Progenitor cell of endocrine pancreas (in vitro differentiated cells): ENCODE results near the gene LIPG. TPM values are rescaled to one million over a fixed set of nuclear protein-coding genes. Genes with fewer than 3 reads are reported as not detected.
"Not testable (repeated sequence)": the region's sequence is repeated elsewhere in the genome, so short reads cannot be mapped to it uniquely, and the experiment has no call there.

ENCODE experiments used
- DNase-seq: peaks from one replicate; pipeline ENCODE4 v3.0.0; 2021; ENCODE audit warnings: low spot score; ENCODE audit not compliant: unreplicated experiment
- H3K27ac Mint-ChIP-seq: 2 replicates; pipeline ENCODE4 v1.8.0; 2021; ENCODE audit warnings: mild to moderate bottlenecking, moderate library complexity, mixed read lengths
- H3K27me3 Mint-ChIP-seq: 2 replicates; pipeline ENCODE4 v1.8.0; 2021; ENCODE audit warnings: mixed read lengths
- H3K36me3 Mint-ChIP-seq: 2 replicates; pipeline ENCODE4 v1.8.0; 2022; ENCODE audit warnings: mixed read lengths; ENCODE audit not compliant: insufficient read depth
- H3K4me1 Mint-ChIP-seq: 2 replicates; pipeline ENCODE4 v1.8.0; 2021; ENCODE audit warnings: low read depth, mixed read lengths
- H3K4me3 Mint-ChIP-seq: 2 replicates; pipeline ENCODE4 v1.8.0; 2021; ENCODE audit warnings: low read depth, mild to moderate bottlenecking, moderate library complexity, mixed read lengths
- H3K9me3 Mint-ChIP-seq: 2 replicates; pipeline ENCODE4 v1.8.0; 2021; ENCODE audit warnings: low read depth, mixed read lengths
- total RNA-seq: library from RNA; stranded (reverse); gene quantifications from 2 replicates; pipeline ENCODE4 v1.2.1, GENCODE V29; 2021
- TF ChIP-seq, protein P1 (sequence below): fragments of 200-600 bp; sonication (generic); IDR thresholded peaks from one replicate; pipeline ENCODE4 v1.5.0; 2021; ENCODE audit warnings: antibody characterized with exemption, mild to moderate bottlenecking; ENCODE audit not compliant: unreplicated experiment

The LIPG gene
- total RNA-seq, 1 donor from 2014 or later = 34.4 TPM

DNA sequence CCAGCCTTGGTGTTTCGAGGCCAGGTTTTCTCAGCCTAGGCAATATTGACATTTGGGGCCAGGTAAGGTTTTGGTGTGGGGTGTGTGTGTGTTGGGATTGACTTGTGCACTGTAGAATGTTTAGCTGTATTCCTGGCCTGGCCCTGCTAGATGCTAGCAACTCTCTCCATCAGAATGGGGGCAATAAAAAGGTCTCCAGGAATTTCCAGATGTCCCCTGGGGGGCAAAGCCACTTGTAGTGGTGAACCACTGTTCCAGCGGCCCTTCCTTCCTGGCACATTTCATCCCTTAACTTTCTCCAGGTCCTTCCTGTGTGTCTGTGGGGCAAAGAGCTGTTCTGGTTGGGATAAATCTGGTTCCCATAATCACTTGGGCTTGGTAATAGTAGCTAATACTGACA, 12.0 kb downstream of the LIPG start:
- no peak overlapping the region for H3K4me3 Mint-ChIP-seq
- H3K27ac Mint-ChIP-seq = peak overlapping the region; percentile 92
- no peaks in the 10 kb centered on the region for H3K9me3 Mint-ChIP-seq
- H3K36me3 Mint-ChIP-seq = peaks cover 18% of the 10 kb centered on the region
- peaks cover 21% of the 10 kb centered on the region for H3K4me1 Mint-ChIP-seq
- H3K27me3 Mint-ChIP-seq = no peaks in the 10 kb centered on the region
- TF ChIP-seq, protein P1, sequence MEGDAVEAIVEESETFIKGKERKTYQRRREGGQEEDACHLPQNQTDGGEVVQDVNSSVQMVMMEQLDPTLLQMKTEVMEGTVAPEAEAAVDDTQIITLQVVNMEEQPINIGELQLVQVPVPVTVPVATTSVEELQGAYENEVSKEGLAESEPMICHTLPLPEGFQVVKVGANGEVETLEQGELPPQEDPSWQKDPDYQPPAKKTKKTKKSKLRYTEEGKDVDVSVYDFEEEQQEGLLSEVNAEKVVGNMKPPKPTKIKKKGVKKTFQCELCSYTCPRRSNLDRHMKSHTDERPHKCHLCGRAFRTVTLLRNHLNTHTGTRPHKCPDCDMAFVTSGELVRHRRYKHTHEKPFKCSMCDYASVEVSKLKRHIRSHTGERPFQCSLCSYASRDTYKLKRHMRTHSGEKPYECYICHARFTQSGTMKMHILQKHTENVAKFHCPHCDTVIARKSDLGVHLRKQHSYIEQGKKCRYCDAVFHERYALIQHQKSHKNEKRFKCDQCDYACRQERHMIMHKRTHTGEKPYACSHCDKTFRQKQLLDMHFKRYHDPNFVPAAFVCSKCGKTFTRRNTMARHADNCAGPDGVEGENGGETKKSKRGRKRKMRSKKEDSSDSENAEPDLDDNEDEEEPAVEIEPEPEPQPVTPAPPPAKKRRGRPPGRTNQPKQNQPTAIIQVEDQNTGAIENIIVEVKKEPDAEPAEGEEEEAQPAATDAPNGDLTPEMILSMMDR = no peak
- no peak for DNase-seq

- Mint-ChIP-seq H3K27ac (peak overlapping the region; percentile 59), H3K36me3 (peaks cover 22% of the 10 kb centered on the region)
- not testable (repeated sequence) for H3K4me1 Mint-ChIP-seq, DNase-seq, H3K27me3 Mint-ChIP-seq, H3K4me3 Mint-ChIP-seq, H3K9me3 Mint-ChIP-seq
Measured at GRCh38 chr18:49579041-49579440, 17.2 kb downstream of the LIPG start.

DNA sequence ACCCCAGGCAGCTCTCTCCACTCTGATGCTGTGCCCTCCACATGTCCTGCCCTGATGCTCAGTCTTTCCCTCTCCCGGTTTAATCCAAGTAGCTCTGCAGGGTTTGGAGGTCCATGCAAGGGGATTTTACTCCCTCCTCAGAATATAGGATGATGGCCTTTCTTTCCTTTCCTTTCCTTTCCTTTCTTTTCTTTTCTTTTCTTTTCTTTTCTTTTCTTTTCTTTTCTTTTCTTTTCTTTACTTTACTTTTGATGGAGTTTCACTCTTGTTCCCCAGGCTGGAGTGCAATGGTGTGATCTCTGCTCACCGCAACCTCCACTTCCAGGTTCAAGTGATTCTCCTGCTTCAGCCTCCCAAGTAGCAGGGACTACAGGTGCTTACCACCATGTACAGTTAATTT, 17.7 kb downstream of the LIPG start:
- not testable (repeated sequence) for H3K4me3 Mint-ChIP-seq, H3K27ac Mint-ChIP-seq, DNase-seq, H3K9me3 Mint-ChIP-seq, H3K27me3 Mint-ChIP-seq, H3K4me1 Mint-ChIP-seq
- peaks cover 22% of the 10 kb centered on the region for H3K36me3 Mint-ChIP-seq

GRCh38 chr18:49580279-49580678, 18.4 kb downstream of the LIPG start:
- H3K4me1 Mint-ChIP-seq = peaks cover 5% of the 10 kb centered on the region
- peaks cover 20% of the 10 kb centered on the region for H3K36me3 Mint-ChIP-seq
- H3K27ac Mint-ChIP-seq = peak overlapping the region; percentile 20
- H3K27me3 Mint-ChIP-seq = no peaks in the 10 kb centered on the region
- H3K4me3 Mint-ChIP-seq = no peak overlapping the region
- no peaks in the 10 kb centered on the region for H3K9me3 Mint-ChIP-seq
- DNase-seq = no peak
- TF ChIP-seq, protein P1 = no peak

DNA sequence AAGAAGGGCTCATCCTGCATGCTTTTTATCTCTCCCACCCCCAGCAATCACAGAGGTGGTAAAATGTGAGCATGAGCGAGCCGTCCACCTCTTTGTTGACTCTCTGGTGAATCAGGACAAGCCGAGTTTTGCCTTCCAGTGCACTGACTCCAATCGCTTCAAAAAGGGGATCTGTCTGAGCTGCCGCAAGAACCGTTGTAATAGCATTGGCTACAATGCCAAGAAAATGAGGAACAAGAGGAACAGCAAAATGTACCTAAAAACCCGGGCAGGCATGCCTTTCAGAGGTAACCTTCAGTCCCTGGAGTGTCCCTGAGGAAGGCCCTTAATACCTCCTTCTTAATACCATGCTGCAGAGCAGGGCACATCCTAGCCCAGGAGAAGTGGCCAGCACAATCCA, 19.5 kb downstream of the LIPG start:
- TF ChIP-seq, protein P1 = no peak
- no peak for DNase-seq
- Mint-ChIP-seq H3K27ac (no peak overlapping the region), H3K27me3 (no peaks in the 10 kb centered on the region), H3K9me3 (no peaks in the 10 kb centered on the region), H3K4me3 (no peak overlapping the region), H3K4me1 (peaks cover 9% of the 10 kb centered on the region), H3K36me3 (peaks cover 14% of the 10 kb centered on the region)

DNA sequence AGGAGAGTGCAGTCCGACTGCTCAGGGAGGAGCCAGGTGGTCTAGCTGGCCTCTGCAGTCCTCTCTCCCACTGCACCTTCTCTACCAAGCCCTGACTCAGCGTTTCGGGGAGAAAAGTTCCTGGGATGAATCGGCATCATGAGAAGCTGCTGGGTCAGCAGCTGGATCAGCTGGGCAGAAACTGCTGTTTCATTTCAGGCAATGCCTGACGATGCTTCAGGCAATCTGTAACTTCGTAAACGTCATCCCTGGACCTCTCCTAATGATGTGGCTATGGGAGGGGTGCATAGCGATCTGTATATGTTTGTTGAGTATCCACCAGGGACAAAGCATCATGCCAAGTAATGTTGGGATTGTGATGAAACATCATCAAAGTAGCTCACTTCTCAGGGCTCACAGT, 20.7 kb downstream of the LIPG start:
- Mint-ChIP-seq H3K27ac (no peak overlapping the region), H3K36me3 (peaks cover 17% of the 10 kb centered on the region), H3K4me3 (no peak overlapping the region), H3K4me1 (peaks cover 10% of the 10 kb centered on the region), H3K9me3 (no peaks in the 10 kb centered on the region), H3K27me3 (no peaks in the 10 kb centered on the region)
- TF ChIP-seq, protein P1 = no peak
- no peak for DNase-seq
